NCI-H510A (cell line): ENCODE measurements around the gene PPM1M.

Experiments used
- DNase-seq: peaks from one replicate; lab custom pipeline; 2025; lab: John Stamatoyannopoulos, UW

Gene PPM1M

GRCh38 chr3:52230889-52231499 lies 14.6 kb upstream of the PPM1M start:
- DNase-seq, result no peak

- DNase-seq, result no peak
These were observed 13.9 kb upstream of the PPM1M start for GRCh38 chr3:52231502-52232278.

GRCh38 chr3:52232279-52233107 lies 13.1 kb upstream of the PPM1M start:
- DNase-seq, result no peak

GRCh38 chr3:52233108-52233591 lies 12.4 kb upstream of the PPM1M start:
- no peak for DNase-seq

GRCh38 chr3:52233968-52234367 lies 11.6 kb upstream of the PPM1M start:
- no peak for DNase-seq

- no peak for DNase-seq
These were observed 10.8 kb upstream of the PPM1M start for GRCh38 chr3:52234516-52235447.

GRCh38 chr3:52236424-52236886 lies 9.1 kb upstream of the PPM1M start:
- no peak for DNase-seq

GRCh38 chr3:52237006-52237656 lies 8.4 kb upstream of the PPM1M start:
- no peak for DNase-seq

- no peak for DNase-seq
These were observed 7.8 kb upstream of the PPM1M start for GRCh38 chr3:52237657-52238172.

GRCh38 chr3:52238193-52238760 lies 7.3 kb upstream of the PPM1M start:
- no peak for DNase-seq

- DNase-seq, result peak; percentile 25
These were observed 6.5 kb upstream of the PPM1M start, which contains the start of gene TWF2 for GRCh38 chr3:52238761-52239701. Gene TWF2 (minus strand): TSS chr3:52239158. CDS start chr3:52239016, 142 bp downstream.

- DNase-seq, result peak; percentile 48
These were observed 5.3 kb upstream of the PPM1M start for GRCh38 chr3:52240059-52240885.

GRCh38 chr3:52240886-52241370 lies 4.6 kb upstream of the PPM1M start:
- no peak for DNase-seq

GRCh38 chr3:52242039-52242438 lies 3.5 kb upstream of the PPM1M start:
- DNase-seq, result no peak

- no peak for DNase-seq
These were observed 1.5 kb upstream of the PPM1M start for GRCh38 chr3:52243791-52244628.

- DNase-seq, result no peak
These were observed 683 bp downstream of the PPM1M start for GRCh38 chr3:52246264-52246620.
